Activated B cell treated with CpG ODN at 0.5 μM for 24 hours (primary cell): ENCODE results near the gene SELENON. TPM values are rescaled to one million over a fixed set of nuclear protein-coding genes. Genes with fewer than 3 reads are reported as not detected.

Experiments
- ATAC-seq: fragments of 200-7000 bp; cut with Tn5 transposase; one replicate; pipeline ENCODE4 v1.10.0; 2021; ENCODE audit warnings: low read depth, mild to moderate bottlenecking, moderate library complexity
- CTCF ChIA-PET: fragments of 350-600 bp; sonication (Branson Sonifier 250); formaldehyde crosslinking; loops from one replicate; lab custom pipeline; 2021; ENCODE audit warnings: antibody characterized with exemption; lab: Charles Lee
- POLR2A ChIA-PET: fragments of 350-600 bp; sonication (Branson Sonifier 250); formaldehyde crosslinking; loops from one replicate; lab custom pipeline; 2021; ENCODE audit warnings: antibody characterized with exemption; lab: Charles Lee
- DNase-seq: peaks from one replicate; pipeline ENCODE4 v3.0.0; 2022
- H3K27ac Mint-ChIP-seq: one replicate; pipeline ENCODE4 v1.8.0; 2020; ENCODE audit warnings: mixed read lengths
- H3K27me3 Mint-ChIP-seq: one replicate; pipeline ENCODE4 v1.8.0; 2021; ENCODE audit warnings: mixed read lengths
- H3K36me3 Mint-ChIP-seq: one replicate; pipeline ENCODE4 v1.8.0; 2021; ENCODE audit warnings: low read depth, mixed read lengths
- H3K4me1 Mint-ChIP-seq: one replicate; pipeline ENCODE4 v1.8.0; 2021; ENCODE audit warnings: mixed read lengths
- H3K4me3 Mint-ChIP-seq: one replicate; pipeline ENCODE4 v1.8.0; 2020; ENCODE audit warnings: mild to moderate bottlenecking, mixed read lengths
- H3K9me3 Mint-ChIP-seq: one replicate; pipeline ENCODE4 v1.8.0; 2020; ENCODE audit warnings: mixed read lengths
- CTCF ChIP-seq: fragments of 200-600 bp; IDR thresholded peaks from one replicate; pipeline ENCODE4 v1.8.0; 2022; ENCODE audit warnings: antibody characterized with exemption, mild to moderate bottlenecking
- intact Hi-C: fragments of 100-400 bp; cut with micrococcal nuclease; formaldehyde crosslinking; loops from one replicate; pipeline ENCODE4 v1.15.1; 2024
- total RNA-seq: library from RNA; stranded (reverse); gene quantifications from 2 replicates; pipeline ENCODE4 v1.2.3, GENCODE V29; 2022

The SELENON gene
- total RNA-seq, 1 donor from 2014 or later, result 15.1 TPM

GRCh38 chr1:25815208-25816111, 15.5 kb downstream of the SELENON start:
- Mint-ChIP-seq H3K9me3 (no peaks in the 10 kb centered on the region), H3K27ac (no peak overlapping the region), H3K36me3 (peaks cover 4% of the 10 kb centered on the region), H3K4me1 (peaks cover 16% of the 10 kb centered on the region), H3K27me3 (no peaks in the 10 kb centered on the region), H3K4me3 (no peak overlapping the region)
- intact Hi-C loops, result no loop called here
- POLR2A ChIA-PET, result no interaction called here
- TF ChIP-seq CTCF, result no peak
- ATAC-seq, result no peak
- CTCF ChIA-PET, result no interaction called here
- no peak for DNase-seq

- Mint-ChIP-seq H3K4me3 (peak overlapping the region; percentile 15), H3K27me3 (no peaks in the 10 kb centered on the region), H3K36me3 (peaks cover 9% of the 10 kb centered on the region), H3K27ac (no peak overlapping the region), H3K9me3 (no peaks in the 10 kb centered on the region), H3K4me1 (peaks cover 18% of the 10 kb centered on the region)
- no peak for TF ChIP-seq CTCF
- intact Hi-C loops, result no loop called here
- ATAC-seq (no peak), DNase-seq (no peak)
- CTCF ChIA-PET, result no interaction called here
- POLR2A ChIA-PET, result no interaction called here
Observed at GRCh38 chr1:25816112-25816718, 16.2 kb downstream of the SELENON start.

- no peak for TF ChIP-seq CTCF
- intact Hi-C loops, result loop anchor here (2.0 kb wide), 4 partner anchors 19 to 479 kb away; partner anchors contain the start of genes MACO1, STMN1 and TMEM50A
- CTCF ChIA-PET, result no interaction called here
Observed at GRCh38 chr1:25817840-25818501, 18.0 kb downstream of the SELENON start.

GRCh38 chr1:25818569-25818968, 18.6 kb downstream of the SELENON start:
- H3K9me3 Mint-ChIP-seq, result no peaks in the 10 kb centered on the region
- CTCF ChIA-PET, result interaction anchor here (1.0 kb wide), 1 partner anchor 314 kb away, joined by 3 read pairs; no protein-coding TSS in a partner anchor
- H3K36me3 Mint-ChIP-seq, result peaks cover 9% of the 10 kb centered on the region
- no peak for TF ChIP-seq CTCF
- H3K4me1 Mint-ChIP-seq, result peaks cover 27% of the 10 kb centered on the region
- peak overlapping the region; percentile 92 for H3K4me3 Mint-ChIP-seq
- POLR2A ChIA-PET, result interaction anchor here (0.6 to 2.5 kb wide), 5 partner anchors 14 to 269 kb away, joined by 3 to 13 read pairs (median 3); partner anchors contain the start of genes PAFAH2 and SELENON
- no peak for DNase-seq
- no peaks in the 10 kb centered on the region for H3K27me3 Mint-ChIP-seq
- no peak for ATAC-seq
- no peak overlapping the region for H3K27ac Mint-ChIP-seq
- intact Hi-C loops, result loop anchor here (2.0 kb wide), 4 partner anchors 20 to 480 kb away; partner anchors contain the start of genes MACO1, STMN1 and TMEM50A

More at GRCh38 chr1:25817840-25818501, 18.0 kb downstream of the SELENON start:
- Mint-ChIP-seq H3K4me3 (peak overlapping the region; percentile 52), H3K36me3 (peaks cover 9% of the 10 kb centered on the region), H3K9me3 (no peaks in the 10 kb centered on the region), H3K27me3 (no peaks in the 10 kb centered on the region), H3K27ac (no peak overlapping the region), H3K4me1 (peaks cover 27% of the 10 kb centered on the region)
- ATAC-seq, result no peak
- POLR2A ChIA-PET, result interaction anchor here (2.5 kb wide), 1 partner anchor 18 kb away, joined by 12 read pairs; the partner anchor contains the start of gene SELENON
- DNase-seq, result no peak
